AG09319 (cell line): ENCODE data around the gene GLI1.

Experiments
- DNase-seq: peaks from one replicate; pipeline ENCODE4 v3.0.0-alpha.2; 2010; ENCODE audit warnings: low read depth; ENCODE audit errors: extremely low read depth
- TF ChIP-seq, protein P1 (sequence below): IDR thresholded peaks from 2 replicates; pipeline ENCODE4 v1.5.1; 2011; ENCODE audit warnings: low read depth, mild to moderate bottlenecking, inconsistent platforms, low read length, moderate library complexity

GLI1 gene

DNA sequence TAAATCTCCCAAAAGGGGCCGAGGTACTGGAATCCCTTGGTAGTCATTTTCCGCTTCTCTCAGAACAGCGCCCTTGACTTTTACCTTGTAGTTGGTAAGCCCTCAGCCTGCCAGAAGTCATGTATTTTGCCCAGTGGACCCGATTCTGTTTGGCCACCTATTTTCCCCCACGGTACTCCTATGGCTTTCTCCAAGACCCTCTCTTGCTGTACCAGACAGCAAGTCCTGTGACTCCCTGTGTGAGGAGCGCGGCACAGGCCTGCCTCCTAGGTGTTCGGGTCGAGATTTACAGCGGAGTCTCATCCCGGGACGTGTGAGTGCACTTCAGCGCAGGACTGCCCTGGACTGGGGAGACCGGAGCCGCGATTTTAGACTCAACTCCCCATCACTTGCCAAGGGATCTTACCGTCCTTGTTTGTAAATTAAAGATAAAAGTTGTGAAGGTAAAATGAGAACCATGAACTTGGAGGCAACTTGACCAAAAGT is 62.0 kb downstream of the GLI1 start:
- TF ChIP-seq, protein P1, sequence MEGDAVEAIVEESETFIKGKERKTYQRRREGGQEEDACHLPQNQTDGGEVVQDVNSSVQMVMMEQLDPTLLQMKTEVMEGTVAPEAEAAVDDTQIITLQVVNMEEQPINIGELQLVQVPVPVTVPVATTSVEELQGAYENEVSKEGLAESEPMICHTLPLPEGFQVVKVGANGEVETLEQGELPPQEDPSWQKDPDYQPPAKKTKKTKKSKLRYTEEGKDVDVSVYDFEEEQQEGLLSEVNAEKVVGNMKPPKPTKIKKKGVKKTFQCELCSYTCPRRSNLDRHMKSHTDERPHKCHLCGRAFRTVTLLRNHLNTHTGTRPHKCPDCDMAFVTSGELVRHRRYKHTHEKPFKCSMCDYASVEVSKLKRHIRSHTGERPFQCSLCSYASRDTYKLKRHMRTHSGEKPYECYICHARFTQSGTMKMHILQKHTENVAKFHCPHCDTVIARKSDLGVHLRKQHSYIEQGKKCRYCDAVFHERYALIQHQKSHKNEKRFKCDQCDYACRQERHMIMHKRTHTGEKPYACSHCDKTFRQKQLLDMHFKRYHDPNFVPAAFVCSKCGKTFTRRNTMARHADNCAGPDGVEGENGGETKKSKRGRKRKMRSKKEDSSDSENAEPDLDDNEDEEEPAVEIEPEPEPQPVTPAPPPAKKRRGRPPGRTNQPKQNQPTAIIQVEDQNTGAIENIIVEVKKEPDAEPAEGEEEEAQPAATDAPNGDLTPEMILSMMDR, result no peak
- DNase-seq, result no peak
